K562 (cell line): Measurements from ENCODE around the gene NTRK1. TPM values are rescaled to one million over a fixed set of nuclear protein-coding genes. Genes with fewer than 3 reads are reported as not detected.

Source experiments
- ARID2 ChIP-seq: fragments of 450-650 bp; IDR thresholded peaks from 2 replicates; pipeline ENCODE4 v1.6.1; 2017; ENCODE audit warnings: antibody characterized with exemption, mild to moderate bottlenecking
- CCNT2 ChIP-seq: IDR thresholded peaks from 2 replicates; pipeline ENCODE4 v1.6.1; 2011; ENCODE audit warnings: borderline replicate concordance, low read depth, mild to moderate bottlenecking, moderate library complexity, mixed read lengths, low read length; ENCODE audit not compliant: insufficient read length; ENCODE audit errors: extremely low read depth
- CHD1 ChIP-seq: fragments of 200-600 bp; sonication (generic); IDR thresholded peaks from one replicate; pipeline ENCODE4 v1.6.1; 2012; ENCODE audit warnings: mild to moderate bottlenecking, moderate library complexity, low read length, inconsistent platforms
- ETV6 ChIP-seq, 3 experiments: fragments of 150-350 bp in 1 of 3; sonication (generic) in 1 of 3; formaldehyde crosslinking in 1 of 3; IDR thresholded peaks; 2 replicates each; pipeline versions ENCODE4 v1.6.1 to v1.8.0; 2014 to 2022; ENCODE audit warnings: borderline replicate concordance in 2 of 3, low read depth in 2 of 3, antibody characterized with exemption in 1 of 3, low read length in 1 of 3, mild to moderate bottlenecking in 1 of 3, missing genetic modification reagents in 1 of 3
- FOXK2 ChIP-seq, 2 experiments: fragments of 450-650 bp; IDR thresholded peaks in 1 of 2; conservative IDR thresholded peaks in 1 of 2; 2 replicates each; pipeline ENCODE4 v1.6.1; 2016; ENCODE audit warnings: low read depth in 2 of 2, mild to moderate bottlenecking in 1 of 2
- POLR2B ChIP-seq: fragments of 450-650 bp; IDR thresholded peaks from 2 replicates; pipeline ENCODE4 v1.6.1; 2018; ENCODE audit warnings: low read depth; ENCODE audit not compliant: partially characterized antibody
- ZNF133 ChIP-seq: fragments of 250-450 bp; sonication (Bioruptor Pico); IDR thresholded peaks from 2 replicates; pipeline ENCODE4 v1.4.0; 2020; ENCODE audit warnings: mild to moderate bottlenecking
- ZNF436 ChIP-seq: fragments of 250-450, 450-650 bp; sonication (Bioruptor Pico); formaldehyde crosslinking; IDR thresholded peaks from 2 replicates; pipeline ENCODE4 v1.7.0; 2020; ENCODE audit warnings: mild to moderate bottlenecking
- ZNF696 ChIP-seq: fragments of 250-450 bp; sonication (Bioruptor Pico); conservative IDR thresholded peaks from 2 replicates; pipeline ENCODE4 v1.4.0; 2020; ENCODE audit warnings: mild to moderate bottlenecking, moderate library complexity
- polyA plus RNA-seq, 8 experiments: library from polyadenylated mRNA; depleted of rRNA in 4 of 8; stranded (reverse) in 5 of 8; unstranded in 3 of 8; fragments of >200 nt; fragmentation: Nextera tagmentation in 2 of 8; fragmentation: Illumina TruSeq in 1 of 8; extraction: Ambion mirVana in 2 of 8; extraction: Trizol in 1 of 8; gene quantifications; 2 replicates each; pipeline versions ENCODE4 v1.2.1 to v1.2.3, GENCODE V29; 2011 to 2014; ENCODE audit warnings: inconsistent platforms in 1 of 8, missing spikeins in 1 of 8
- total RNA-seq, 7 experiments: library from RNA; depleted of rRNA in 6 of 7; stranded (reverse); fragments of >200 nt in 6 of 7; fragmentation: Illumina TruSeq in 2 of 7; extraction: Trizol in 2 of 7; gene quantifications; 2 replicates each; pipeline versions ENCODE4 v1.2.1 to v1.2.3, GENCODE V29; 2011 to 2021; ENCODE audit warnings: low replicate concordance in 1 of 7
- TF ChIP-seq, protein P1 (sequence below), 2 experiments: fragments of 450-650 bp in 1 of 2; sonication (generic) in 1 of 2; formaldehyde crosslinking in 1 of 2; IDR thresholded peaks; 2 replicates each; pipeline versions ENCODE4 v1.7.1 to v1.9.0; 2016 to 2022; ENCODE audit warnings: inconsistent platforms in 1 of 2, mild to moderate bottlenecking in 1 of 2, missing genetic modification reagents in 1 of 2
- TF ChIP-seq, protein P2 (sequence below): sonication (generic); formaldehyde crosslinking; IDR thresholded peaks from 2 replicates; pipeline ENCODE4 v1.8.0; 2023; ENCODE audit warnings: mild to moderate bottlenecking, missing genetic modification reagents
- TF ChIP-seq, protein P3 (sequence below): fragments of 450-650 bp; IDR thresholded peaks from 2 replicates; pipeline ENCODE4 v1.6.1; 2018; ENCODE audit not compliant: partially characterized antibody

Gene NTRK1
- total and polyA plus RNA-seq, 9 of the 15 experiments (the other 6 are each of a cell fraction or from before 2014, with no cell fraction given): 0.46 to 30.0 (median 7.9) TPM

GRCh38 chr1:156914440-156914856 lies 53.8 kb downstream of the NTRK1 start (continued):
- TF ChIP-seq, protein P1, sequence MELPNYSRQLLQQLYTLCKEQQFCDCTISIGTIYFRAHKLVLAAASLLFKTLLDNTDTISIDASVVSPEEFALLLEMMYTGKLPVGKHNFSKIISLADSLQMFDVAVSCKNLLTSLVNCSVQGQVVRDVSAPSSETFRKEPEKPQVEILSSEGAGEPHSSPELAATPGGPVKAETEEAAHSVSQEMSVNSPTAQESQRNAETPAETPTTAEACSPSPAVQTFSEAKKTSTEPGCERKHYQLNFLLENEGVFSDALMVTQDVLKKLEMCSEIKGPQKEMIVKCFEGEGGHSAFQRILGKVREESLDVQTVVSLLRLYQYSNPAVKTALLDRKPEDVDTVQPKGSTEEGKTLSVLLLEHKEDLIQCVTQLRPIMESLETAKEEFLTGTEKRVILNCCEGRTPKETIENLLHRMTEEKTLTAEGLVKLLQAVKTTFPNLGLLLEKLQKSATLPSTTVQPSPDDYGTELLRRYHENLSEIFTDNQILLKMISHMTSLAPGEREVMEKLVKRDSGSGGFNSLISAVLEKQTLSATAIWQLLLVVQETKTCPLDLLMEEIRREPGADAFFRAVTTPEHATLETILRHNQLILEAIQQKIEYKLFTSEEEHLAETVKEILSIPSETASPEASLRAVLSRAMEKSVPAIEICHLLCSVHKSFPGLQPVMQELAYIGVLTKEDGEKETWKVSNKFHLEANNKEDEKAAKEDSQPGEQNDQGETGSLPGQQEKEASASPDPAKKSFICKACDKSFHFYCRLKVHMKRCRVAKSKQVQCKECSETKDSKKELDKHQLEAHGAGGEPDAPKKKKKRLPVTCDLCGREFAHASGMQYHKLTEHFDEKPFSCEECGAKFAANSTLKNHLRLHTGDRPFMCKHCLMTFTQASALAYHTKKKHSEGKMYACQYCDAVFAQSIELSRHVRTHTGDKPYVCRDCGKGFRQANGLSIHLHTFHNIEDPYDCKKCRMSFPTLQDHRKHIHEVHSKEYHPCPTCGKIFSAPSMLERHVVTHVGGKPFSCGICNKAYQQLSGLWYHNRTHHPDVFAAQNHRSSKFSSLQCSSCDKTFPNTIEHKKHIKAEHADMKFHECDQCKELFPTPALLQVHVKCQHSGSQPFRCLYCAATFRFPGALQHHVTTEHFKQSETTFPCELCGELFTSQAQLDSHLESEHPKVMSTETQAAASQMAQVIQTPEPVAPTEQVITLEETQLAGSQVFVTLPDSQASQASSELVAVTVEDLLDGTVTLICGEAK (IDR thresholded peaks at IDR 0.05): no peak
- TF ChIP-seq, protein P1 (CRISPR knock-in tag; IDR thresholded peaks at IDR 0.05): no peak
- TF ChIP-seq ZNF436 (CRISPR knock-in tag) (no peak), ZNF133 (CRISPR knock-in tag) (no peak), ARID2 (no peak), POLR2B (peak; percentile 42), ZNF696 (CRISPR knock-in tag) (no peak), CHD1 (no peak), CCNT2 (peak; percentile 36), ETV6 (IDR thresholded peaks at IDR 0.05; ENCODE audit: borderline replicate concordance in 1 of 2, low read depth in 2 of 2, low read length in 1 of 2) (no peak; a peak in 1 of 4 replicates), ETV6 (CRISPR knock-in tag; IDR thresholded peaks at IDR 0.05; ENCODE audit: borderline replicate concordance) (no peak), FOXK2 (conservative IDR thresholded peaks at IDR 0.05 in 1 of 2, IDR thresholded peaks at IDR 0.05 in 1 of 2; ENCODE audit: low read depth in 2 of 2) (peak; percentile 63 to 75)
- TF ChIP-seq, protein P2, sequence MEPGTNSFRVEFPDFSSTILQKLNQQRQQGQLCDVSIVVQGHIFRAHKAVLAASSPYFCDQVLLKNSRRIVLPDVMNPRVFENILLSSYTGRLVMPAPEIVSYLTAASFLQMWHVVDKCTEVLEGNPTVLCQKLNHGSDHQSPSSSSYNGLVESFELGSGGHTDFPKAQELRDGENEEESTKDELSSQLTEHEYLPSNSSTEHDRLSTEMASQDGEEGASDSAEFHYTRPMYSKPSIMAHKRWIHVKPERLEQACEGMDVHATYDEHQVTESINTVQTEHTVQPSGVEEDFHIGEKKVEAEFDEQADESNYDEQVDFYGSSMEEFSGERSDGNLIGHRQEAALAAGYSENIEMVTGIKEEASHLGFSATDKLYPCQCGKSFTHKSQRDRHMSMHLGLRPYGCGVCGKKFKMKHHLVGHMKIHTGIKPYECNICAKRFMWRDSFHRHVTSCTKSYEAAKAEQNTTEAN: 0 out of 2 replicates have a peak, but pooled peaks have one; percentile 42
- TF ChIP-seq, protein P3, sequence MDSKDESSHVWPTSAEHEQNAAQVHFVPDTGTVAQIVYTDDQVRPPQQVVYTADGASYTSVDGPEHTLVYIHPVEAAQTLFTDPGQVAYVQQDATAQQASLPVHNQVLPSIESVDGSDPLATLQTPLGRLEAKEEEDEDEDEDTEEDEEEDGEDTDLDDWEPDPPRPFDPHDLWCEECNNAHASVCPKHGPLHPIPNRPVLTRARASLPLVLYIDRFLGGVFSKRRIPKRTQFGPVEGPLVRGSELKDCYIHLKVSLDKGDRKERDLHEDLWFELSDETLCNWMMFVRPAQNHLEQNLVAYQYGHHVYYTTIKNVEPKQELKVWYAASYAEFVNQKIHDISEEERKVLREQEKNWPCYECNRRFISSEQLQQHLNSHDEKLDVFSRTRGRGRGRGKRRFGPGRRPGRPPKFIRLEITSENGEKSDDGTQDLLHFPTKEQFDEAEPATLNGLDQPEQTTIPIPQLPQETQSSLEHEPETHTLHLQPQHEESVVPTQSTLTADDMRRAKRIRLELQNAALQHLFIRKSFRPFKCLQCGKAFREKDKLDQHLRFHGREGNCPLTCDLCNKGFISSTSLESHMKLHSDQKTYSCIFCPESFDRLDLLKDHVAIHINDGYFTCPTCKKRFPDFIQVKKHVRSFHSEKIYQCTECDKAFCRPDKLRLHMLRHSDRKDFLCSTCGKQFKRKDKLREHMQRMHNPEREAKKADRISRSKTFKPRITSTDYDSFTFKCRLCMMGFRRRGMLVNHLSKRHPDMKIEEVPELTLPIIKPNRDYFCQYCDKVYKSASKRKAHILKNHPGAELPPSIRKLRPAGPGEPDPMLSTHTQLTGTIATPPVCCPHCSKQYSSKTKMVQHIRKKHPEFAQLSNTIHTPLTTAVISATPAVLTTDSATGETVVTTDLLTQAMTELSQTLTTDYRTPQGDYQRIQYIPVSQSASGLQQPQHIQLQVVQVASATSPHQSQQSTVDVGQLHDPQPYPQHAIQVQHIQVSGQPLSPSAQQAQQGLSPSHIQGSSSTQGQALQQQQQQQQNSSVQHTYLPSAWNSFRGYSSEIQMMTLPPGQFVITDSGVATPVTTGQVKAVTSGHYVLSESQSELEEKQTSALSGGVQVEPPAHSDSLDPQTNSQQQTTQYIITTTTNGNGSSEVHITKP: peak; percentile 18
